DMS79 treated with DMSO at 0.1 percent for 48 hours (cell line): ENCODE data around the gene PTPRO.

Source experiments
- DNase-seq: peaks from one replicate; lab custom pipeline; 2025; lab: John Stamatoyannopoulos, UW

The PTPRO gene

DNA sequence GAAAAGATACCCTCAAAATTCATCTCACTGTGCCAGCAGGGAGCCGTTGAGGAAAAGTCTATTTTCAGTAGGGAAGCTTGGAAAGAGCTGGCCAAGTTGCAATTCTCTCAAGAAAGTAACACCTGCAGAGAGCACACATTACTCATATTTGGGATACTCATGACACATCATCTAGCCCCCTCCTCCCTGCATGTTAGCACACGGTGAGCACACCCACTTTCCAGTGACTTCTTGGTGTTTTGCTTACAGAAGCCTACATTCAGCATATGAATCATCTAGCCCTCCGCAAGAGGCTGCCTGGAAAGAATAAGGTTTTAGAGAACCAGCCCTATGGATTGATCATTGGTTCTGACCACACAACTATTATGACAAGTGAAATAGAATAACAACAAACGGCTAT lies 124.5 kb downstream of the PTPRO start:
- DNase-seq = no peak

DNA sequence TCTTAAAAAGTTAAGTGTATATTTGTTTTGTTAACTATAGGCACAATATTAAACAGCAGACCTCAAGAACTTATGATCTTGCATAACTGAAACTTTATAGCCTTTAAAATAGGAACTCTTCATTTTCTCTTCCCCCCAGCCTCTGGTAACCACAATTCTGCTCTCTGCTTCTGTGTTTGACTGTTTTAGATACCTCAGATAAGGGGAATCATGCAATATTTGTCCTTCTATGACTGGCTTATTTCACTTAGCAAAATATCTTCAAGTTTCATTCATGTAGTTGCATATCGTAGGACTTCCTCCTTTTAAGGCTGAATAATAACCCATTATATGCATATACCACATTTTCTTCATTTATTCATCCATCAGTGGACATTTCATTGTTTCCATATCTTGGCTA lies 131.3 kb downstream of the PTPRO start:
- no peak for DNase-seq

DNA sequence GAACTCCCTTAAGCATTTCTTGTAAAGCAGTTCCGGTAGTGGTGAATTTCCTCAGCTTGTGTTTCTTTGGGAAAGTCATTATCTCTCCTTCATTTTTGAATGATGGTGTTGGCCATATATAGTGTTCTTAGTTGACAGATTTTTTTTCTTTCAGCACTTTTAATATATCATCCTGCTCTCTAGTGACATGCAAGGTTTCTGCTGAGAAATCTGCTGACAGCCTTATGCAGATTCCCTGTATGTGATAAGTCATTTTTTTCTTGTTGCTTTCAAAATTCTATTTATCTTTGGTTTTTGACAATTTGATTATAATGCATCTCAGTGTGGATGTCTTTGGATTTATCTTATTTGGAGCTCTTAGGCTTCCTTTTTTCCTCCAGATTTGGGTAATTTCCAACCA lies 135.7 kb downstream of the PTPRO start:
- no peak for DNase-seq

DNA sequence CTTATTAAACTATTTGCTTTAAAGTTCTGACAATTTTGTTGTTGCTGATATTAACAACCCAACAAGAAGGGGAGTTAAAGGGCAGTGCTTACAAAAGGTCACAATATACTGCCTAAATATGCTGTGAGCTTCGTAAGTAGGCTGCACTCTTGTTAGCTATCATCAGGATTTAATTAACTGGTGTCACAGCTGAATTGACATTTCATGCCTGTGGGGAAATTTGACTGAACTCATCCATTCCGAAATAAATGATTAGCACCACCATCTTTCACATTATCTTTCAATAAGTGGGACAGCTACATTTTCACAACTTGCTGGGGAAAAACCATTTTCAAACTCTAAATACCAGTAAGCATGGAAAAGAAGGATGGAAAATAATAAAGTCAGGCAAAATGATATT lies 146.6 kb downstream of the PTPRO start:
- DNase-seq = no peak

DNA sequence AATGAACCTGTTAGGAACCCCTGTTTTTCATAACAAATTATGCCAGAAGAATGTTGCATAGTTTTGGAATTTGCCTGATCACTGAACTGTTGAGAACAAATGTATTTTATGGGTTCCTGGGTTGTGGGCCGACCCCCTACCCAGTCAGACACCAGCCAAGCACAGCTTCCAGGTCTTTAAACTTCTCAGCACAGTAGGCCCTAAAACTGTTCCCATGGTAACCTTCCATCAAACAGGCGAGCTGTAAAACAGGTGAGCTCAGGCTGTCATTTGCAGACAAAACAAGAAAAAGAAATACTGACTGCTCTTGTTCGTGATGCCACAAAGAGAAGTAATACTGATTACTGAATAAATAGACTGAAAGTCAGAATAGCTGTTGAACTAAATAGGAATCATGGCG lies 147.0 kb downstream of the PTPRO start:
- DNase-seq = no peak

DNA sequence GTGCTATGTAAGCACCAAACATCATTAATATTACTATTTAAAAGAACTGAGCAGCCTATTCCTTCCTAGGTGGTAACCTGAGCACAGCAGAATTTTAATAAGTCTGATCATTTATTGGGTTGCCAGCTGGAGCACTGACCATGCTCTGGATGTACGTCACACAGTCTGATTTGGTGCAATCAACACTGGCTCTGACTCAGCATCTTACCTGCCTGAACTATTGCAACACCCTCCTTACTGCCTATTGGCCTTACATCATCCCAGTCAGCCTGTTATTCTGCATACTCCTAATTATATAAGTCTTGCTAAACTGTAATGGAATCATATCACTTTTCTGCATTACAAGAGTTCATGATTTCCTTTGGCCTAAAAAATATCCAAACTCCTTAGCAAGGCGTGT lies 149.7 kb downstream of the PTPRO start:
- DNase-seq = no peak

DNA sequence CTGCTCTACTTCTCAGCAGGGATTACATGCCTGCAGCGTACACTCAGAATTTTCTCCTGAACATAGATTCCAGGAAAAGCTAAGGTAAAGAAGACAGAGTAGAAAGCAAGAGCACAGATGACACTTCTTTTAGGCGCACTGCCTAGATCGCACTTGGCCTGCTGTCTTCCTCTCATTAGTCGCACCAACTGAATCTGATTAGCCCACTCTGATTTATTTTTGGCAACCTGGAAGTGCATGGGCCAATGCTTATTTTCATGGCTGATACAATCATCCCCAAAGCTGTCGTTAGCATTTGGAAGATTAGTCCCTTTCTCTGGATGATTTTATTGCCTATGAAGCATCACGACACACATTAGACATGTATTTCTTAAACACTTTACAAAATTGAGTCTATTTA lies 152.5 kb downstream of the PTPRO start:
- no peak for DNase-seq

DNA sequence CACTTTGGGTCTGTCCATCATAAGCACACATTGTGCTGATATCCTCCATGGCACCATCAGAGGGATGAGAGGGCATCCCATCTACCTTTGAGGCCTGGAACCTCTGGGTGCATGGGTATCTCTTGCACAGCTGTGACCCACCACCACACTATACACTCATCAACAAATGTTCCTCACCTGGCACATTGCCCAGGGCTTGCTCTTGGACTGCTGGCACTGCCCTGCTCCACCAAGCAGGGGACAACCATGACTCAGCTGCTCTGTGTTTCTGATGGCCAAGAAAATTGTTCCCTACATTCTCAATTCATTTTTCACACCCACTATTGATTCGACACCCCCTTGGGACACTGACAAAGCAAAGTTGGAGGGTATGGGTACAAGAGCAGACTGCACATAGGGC lies 155.5 kb downstream of the PTPRO start:
- no peak for DNase-seq

DNA sequence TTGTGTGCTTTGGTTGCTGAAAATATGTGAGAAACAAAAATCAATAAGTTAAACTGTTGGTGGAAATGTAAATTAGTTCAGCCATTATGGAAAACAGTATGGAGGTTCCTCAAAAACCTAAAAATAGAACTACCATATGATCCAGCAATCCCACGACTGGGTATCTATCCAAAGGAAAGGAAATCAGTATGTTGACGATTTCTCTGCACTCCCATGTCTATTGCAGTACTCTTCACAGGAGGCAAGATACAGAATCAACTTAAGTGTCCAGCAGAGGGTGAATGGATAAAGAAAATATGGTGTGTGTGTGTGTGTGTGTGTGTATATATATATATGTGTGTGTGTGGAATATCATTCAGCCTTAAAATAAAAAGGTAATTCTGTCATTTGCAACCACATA lies 159.5 kb downstream of the PTPRO start:
- DNase-seq = no peak

DNA sequence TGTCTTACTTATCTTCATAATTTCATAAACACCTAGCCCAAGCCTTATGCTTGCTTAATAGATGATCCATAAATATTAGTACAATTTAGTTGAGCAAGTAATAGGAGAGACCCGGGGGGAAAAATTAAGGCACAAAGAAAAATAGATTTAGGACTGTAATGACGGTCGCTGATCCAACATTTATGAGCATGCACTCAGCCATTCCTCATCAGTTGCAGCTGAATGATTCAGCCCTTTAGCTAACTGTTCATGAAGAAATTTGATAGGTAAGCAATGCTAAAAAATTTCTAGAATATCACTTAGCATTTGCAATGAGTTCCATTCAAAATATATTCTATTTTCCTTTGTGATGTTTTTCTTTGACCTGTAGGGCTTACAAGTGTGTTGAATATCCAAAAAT lies 163.2 kb downstream of the PTPRO start:
- no peak for DNase-seq

DNA sequence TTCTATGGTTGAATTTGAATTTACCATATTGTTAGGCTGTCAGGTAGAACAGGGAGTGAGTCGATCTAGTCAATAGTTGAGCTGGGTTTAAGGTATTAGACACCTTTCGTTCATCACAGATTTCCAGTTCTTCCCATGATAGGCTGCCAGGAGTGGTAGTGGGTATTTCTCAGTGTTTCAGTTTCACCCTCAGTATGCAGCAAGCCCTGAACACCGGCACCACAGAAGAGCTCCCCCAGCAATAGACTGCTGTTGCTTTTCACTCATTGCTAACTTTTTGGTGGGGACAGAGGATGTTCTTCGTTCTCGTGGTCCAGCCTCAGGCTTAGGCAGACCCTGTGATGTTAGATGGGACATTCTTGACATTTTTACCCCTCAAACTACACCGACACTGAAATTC lies 164.6 kb downstream of the PTPRO start:
- DNase-seq = no peak

DNA sequence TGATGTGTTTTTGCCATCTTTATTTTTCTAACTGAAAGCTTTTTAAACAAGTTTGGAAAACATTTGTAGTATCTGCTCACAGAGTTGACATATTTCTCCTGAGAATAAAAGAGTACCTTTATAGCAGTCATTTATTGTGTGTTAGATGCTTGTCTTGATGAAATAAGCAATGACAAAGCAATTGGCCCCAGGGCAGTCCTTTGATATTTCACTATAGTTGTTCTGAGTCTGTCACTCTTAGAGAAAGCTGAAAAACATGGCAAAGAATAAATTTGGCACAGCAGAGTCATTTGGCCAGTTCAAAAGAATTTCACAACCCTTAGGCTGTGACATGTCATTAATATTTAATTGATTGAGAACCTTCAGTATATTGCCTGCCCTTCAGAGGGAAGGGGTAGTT lies 166.2 kb downstream of the PTPRO start:
- no peak for DNase-seq

DNA sequence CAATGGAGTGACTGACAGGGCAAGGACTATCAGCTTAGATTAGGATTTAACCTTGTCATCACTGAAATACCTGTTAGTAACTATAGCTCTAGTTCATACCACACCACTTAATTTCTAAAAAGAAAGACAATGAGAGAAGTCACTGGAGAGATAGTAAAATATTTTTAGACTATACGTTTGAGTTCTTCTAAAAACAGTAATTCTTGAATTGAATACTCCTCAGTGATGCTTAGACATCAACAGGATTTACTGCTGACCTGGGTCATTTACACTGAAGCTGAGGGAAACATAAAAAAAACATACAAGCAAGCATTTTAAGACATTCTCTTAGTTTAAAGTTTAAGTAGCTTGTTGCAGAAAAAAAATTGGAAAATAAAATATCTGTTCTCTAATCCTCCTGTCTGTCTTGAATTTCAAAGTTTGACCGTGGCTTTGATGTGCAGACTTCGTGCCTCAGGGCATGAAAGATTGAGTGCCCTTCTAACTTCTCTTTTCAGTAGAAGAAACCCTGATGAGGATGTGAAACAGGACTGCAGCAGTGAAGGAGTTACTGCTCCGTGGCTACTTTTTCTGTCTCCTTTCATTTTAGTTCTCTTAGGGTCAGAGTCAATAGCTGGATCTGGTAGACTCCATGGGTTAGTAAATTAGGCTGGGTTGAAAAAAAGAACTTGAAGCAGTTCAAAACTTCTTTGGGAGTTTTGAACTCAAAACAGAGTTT lies 172.2 kb downstream of the PTPRO start:
- no peak for DNase-seq

DNA sequence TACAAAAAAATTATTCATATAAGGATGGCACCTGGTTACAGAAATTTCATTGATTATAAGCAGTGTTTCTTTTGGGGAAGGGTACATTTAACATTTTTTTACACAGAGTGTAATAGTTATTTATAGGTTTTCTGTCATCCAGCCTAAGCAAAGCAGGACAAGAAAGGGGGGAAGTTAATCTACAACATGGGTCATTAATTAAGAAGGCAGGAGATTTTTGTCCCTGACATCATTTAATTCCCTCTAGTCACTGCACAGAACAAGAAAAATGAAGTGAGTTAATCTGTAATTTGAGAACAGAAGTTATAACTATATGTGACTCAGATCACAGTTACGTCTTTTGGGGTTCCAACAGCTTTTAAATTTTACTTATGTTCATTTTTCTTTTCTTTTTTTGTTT lies 173.4 kb downstream of the PTPRO start:
- no peak for DNase-seq

DNA sequence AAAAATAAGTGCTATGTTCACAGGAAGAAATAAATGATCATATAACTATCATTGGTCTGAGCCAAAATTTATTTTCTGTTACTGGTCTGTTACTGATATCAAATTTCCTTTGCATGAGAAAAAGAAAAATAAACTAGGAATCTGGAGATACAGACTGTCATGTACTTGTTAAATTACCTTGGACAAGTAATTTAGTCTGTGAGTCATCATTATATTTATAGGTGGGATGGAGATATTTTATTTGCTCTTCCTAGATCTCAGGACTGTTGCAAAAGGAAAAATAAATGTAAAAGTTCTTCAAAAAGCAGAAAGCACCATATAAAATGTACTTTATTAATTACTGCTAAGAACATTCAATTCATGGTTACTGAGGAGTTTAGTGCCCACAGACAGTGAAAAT lies 174.4 kb downstream of the PTPRO start:
- no peak for DNase-seq

DNA sequence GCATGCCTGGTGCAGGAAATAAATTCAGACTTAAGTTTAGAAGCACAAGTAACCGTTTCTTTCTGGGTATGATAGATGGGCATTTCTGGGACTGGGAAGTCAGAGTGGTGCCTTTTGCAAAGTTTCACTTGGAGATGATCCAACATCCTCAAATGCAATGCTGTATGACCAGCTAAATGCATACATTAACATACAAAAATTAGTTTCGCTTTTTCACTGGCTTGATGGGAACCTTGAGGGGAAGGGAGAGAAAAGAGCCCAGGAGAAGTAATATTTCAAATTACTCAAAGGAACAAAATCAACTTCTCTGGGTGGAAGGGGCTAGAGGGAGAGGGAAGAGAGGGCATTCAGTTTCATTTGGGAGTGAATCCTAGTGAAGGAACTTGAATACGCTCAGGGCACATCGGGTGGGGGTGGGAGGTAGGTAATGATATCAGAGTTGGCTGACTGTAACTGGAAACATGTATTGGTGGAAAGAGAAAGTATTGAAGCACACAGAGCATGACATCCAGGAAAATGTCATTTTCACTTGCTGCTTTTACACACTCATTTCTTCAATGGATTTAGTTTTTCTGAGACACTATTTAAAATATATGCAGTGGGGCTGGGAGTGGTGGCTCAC lies 175.5 kb downstream of the PTPRO start:
- DNase-seq = no peak

DNA sequence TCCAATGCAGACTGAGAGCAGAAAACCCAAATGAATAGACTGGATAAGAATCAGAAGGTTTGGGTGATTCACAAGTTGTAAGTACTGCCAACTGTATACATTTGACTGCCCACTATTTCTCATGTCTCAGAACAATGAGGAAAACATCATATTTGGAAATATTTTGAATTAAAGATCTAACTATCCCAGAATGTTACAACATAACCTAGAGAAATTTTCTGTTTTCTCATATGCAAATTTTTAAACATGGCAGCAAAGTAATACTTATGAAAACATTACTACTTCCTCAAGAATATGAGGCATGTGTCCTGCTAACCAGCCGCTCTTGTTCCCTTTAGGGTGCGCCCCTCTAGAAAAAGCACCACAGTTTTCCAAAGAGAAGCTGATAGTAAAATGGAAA lies 179.9 kb downstream of the PTPRO start:
- DNase-seq = no peak

DNA sequence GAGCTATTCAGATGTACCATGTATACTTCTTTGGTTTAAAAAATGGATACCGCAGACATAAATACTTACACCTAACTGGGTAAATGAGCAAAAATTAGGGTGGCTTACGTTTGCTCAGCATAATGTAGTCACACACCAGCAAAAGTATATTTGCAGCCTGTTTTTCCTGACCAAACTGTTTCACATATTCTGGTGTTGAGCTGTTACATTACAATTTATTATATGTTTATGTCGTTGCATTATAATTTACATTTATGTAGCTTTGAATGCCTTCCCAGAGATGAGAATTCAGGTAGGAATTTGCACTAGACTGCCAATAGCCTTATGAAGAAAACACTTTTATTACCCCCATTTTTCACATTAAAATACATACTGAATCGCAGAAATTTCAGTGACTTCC lies 183.3 kb downstream of the PTPRO start:
- DNase-seq = no peak

DNA sequence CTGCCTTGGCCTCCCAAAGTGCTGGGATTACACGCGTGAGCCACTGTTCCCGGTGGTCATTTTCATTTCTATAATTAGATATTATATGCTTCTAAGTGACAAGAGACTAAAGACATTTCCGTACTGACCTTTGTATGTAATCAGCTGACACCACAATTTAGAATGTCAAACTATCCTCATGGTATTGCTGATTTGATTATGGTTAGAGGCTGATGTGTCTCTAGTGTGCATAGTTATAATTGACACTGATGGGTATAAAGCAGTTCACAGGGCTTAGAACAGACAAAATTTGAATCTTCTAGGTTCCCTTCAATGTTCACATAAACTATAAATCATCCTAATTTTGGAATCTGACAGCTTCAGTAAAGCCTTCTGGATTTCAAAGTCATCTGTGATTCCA lies 192.7 kb downstream of the PTPRO start:
- no peak for DNase-seq

DNA sequence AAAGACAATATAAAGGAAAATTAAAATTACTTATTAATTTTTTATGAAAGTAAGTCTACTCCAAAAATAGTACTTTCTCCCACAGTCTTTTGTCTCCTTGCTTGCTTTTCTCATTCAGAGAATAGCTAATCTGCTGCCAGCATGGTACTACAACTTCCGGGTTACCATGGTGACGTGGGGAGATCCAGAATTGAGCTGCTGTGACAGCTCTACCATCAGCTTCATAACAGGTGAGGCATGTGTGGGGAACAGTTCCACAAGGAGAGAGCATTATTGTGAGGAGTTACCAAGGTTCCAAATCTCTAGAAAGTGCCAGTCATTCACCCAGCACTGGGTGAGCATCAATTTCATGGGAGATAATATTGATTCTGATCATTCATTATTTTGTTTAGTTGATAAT lies 197.8 kb downstream of the PTPRO start:
- DNase-seq = no peak

DNA sequence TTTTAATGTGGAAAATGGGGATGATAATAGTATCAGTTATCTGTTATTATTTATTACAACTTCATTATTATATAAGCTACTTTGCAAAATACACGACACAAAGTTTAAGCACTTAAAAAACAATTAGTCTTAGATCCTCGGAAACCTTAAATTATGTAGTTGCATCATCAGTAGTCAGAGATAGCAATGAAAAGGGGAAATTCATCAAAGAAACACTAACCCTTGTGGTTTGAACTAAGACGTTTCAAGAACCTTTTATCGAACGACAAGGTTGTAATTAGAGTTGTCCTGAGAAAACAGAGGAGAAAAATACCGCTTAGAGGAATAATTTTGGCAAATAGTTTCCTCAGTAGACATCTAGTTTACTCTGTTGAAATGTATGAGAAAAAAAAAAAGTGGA lies 198.5 kb downstream of the PTPRO start:
- DNase-seq = no peak

DNA sequence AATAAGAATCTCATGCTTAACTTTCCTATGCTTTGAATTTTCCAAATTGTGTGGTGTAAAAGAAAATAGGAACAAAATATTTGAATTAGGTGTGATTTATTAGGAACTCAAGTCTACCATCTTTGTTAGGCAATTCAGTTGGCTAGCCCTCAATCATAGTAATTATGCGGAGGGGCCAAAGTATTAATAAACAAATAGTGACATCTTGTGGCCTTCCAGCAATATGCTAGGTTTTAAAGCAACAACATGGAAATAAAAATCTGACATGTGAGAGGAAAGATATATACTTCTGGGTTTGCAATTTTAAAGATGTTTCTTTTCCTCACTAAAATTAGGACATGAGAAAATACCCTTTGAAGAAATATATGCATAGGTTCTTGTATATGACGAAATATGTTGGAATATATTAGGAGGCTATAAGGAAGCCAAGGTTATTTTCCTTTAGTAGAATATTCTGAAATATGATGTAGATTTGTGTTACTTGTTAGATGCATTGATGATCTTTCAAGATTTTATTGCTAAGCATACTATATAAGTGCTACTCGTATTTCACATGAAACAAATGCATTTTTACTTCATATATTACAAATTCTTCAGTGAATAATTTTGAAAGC lies 200.4 kb downstream of the PTPRO start:
- DNase-seq = peak; percentile 66

DNA sequence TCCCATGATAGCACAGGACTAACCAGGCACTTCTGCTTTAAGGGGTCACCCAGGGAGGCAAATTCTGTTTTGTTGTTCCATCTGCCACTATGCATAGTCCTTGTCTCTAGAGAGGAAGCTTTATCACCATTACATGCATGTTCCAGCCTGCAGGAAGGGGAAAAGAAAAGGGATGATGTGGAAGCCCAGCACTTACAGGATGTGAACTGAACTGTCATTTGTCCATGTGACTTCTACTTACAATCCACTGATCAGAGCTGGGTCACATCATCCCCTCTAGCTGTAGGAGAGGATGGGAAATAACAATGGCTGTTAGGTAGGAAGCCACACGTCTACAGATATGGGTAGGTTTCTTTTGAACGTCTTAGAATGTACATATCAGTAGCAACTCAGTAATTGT lies 203.1 kb downstream of the PTPRO start:
- DNase-seq = no peak

DNA sequence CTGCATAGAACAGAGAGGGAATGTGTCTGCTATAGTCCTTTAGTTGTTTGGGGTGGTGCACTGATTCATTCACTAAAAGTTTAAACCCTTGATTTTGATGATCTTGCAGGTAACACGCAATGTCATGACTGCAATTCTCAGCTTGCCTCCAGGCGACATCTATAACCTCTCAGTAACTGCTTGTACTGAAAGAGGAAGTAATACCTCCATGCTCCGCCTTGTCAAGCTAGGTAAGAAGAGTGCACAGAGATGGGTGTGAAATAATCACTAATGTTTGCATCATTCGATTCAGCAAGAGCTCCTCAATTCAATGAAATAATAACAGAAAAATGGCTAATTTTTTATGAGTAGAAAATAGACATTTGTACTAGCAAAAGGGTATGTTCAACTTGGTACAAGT lies 203.7 kb downstream of the PTPRO start:
- no peak for DNase-seq
